Activated CD4-positive, alpha-beta T cell treated with anti-CD3 and anti-CD28 coated beads, Interleukin-10, Interleukin-2, amounts not matched to agents 100 ng/mL and 50 ng/mL, durations not matched to agents 16 hours and 8 hours (primary cell): ENCODE results near the gene CEP250.
A peak's percentile ranks its signal among the peaks of the same experiment; 100 is the strongest.
"Not testable (repeated sequence)": the region's sequence is repeated elsewhere in the genome, so short reads cannot be mapped to it uniquely, and the experiment has no call there.

Experiments used
- DNase-seq: peaks from one replicate; pipeline ENCODE4 v3.0.0-alpha.2; 2020

Gene CEP250

DNA sequence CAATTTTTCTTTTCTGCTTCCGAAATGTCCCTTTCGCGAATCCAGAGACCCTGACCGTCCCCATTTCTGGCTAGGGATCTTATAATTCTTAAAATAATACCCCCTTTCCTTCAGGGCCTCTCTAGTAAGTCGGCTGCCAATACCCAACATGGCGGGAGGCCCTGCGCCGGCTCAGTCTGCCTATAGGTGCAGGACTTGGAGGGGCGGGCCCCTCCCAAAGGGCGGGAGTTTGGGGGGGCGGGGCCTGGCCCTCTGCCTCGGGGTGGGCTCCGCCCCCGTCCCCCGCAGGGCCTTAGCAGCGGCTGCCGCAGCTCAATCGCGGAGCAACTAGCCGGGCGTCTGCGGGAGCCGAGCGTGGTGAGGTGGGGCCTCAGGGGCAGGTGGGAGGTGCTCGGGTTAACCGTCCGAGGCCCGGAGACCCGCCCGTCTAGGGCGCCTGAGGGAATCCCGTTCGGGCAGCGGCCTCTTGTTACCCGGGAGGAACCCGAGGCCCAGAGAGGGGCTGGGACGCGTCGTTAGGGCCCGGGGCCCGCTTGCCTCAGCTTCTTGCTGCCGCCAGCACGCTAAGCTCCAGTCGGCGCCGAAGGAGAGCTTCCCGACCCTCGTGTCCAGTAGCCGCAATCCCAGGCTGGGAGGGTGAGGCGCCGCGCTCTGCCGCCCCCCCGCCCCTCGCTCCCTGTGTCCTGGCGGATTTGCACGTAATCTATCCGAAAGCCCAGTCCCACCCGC lies at the start of gene CEP250:
TSS of gene CEP250 (plus strand) at position 718 of the 729 bp plus-strand sequence. CDS start 6,770 bp downstream, outside the sequence.
- peak; percentile 98 for DNase-seq

DNA sequence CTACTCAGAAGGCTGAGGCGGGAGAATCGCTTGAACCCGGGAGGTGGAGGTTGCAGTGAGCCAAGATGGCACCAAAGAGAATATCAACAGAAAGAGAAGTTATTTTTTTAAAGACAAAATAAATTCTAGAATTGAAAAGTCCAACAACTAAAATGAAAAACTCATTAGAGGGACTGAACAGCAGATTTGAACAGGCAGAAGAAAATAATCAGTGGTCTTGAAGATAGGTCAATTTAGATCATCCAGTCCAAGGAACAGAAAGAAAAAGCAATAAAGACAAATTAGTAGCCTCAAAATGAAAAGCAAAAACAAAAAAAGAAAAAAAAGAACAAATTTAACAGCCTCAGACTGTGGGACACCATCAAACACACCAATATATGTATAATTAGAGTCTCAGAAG lies 49.6 kb upstream of the CEP250 start:
- DNase-seq, result no peak

DNA sequence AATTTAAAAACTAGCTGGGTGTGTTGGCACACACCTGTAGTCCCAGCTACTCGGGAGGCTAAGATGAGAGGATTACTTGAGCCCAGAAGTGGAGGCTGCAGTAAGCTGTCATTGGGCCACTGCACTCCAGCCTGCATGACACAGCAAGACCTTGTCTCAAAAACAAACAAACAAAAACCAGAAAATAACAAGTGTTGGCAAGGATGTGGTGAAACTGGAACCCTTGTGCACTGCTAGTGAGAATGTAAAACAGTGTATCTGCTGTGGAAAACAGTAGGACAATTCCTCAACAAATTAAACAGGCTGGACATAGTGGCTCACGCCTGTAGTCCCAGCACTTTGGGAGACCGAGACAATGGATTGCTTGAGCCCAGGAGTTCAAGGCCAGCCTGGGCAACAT lies 47.1 kb upstream of the CEP250 start:
- DNase-seq, result no peak

DNA sequence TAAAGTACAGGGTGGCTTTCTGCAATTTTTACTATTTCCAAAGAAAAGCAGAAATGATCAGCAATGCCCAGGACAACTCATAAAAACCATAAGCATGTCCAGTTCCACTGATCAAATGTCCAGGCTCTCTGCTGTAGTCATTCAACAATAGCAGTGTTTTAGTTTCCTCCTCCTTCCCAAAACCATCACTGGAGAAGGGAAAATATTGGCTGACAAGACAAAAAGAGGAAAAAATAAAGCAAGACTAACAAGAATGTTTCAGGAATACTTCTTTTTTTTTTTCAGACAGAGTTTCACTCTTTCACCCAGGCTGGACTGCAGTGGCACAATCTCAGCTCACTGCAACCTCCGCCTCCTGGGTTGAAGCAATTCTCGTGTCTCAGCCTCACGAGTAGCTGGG lies 45.9 kb upstream of the CEP250 start:
- no peak for DNase-seq

DNA sequence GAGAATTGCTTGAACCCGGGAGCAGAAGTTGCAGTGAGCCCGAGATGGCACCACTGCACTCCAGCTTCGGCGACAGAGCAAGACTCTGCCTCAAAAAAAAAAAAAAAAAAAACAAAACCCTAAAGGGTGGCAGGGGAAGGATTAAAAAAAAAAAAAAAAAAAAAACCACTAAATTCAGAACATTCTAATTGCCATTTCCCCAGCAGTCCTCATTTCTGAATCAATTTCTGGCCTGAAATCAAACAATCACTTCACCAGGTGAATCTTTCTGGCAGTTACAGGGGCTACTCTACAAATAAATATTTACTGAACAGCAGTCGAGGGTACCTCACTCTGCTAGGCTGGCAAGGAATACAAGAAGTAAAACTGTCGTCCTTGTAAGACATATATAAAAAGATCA lies 44.8 kb upstream of the CEP250 start:
- DNase-seq, result no peak

DNA sequence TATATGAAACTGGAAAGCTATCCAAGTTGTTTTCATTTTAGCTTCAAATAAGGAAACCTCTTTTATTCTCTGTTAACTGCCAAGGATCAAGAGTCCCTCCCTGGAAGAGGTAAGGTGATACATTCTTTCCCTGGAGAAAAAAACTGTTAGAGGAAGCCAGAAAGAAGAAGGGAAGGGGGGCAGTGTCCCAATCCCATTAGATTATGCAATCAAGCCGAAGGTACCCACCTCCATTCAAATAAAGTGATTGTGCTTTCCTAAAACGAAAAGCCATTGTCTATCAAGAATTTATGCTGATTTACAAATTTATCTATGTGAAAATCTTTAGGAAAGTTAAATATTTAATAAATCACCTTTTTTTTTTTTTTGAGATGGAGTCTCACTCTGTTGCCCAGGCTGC lies 34.1 kb upstream of the CEP250 start:
- no peak for DNase-seq

- no peak for DNase-seq
Measured at GRCh38 chr20:35431621-35432429, 23.6 kb upstream of the CEP250 start.

GRCh38 chr20:35432430-35432735 lies 23.0 kb upstream of the CEP250 start:
- DNase-seq, result no peak

DNA sequence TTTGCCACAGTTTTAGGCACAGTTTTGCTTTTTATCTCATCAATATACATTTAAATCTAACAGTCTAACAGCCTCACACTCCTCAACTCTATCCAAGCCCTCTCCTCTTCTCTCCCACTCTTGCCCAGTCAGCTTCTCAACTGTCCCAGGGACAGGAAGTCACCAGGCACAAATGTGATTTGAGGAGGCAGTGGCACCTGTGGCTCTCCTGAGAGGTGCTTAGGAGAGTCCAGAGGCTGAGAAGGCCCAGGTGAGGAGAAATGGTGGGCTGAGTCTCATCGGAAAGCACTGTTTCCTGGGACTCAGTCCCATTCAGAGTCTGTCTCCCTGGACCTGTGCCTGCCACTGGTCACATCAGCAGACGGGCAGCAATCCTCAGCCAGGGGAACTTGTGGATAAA lies 22.1 kb upstream of the CEP250 start:
- no peak for DNase-seq

DNA sequence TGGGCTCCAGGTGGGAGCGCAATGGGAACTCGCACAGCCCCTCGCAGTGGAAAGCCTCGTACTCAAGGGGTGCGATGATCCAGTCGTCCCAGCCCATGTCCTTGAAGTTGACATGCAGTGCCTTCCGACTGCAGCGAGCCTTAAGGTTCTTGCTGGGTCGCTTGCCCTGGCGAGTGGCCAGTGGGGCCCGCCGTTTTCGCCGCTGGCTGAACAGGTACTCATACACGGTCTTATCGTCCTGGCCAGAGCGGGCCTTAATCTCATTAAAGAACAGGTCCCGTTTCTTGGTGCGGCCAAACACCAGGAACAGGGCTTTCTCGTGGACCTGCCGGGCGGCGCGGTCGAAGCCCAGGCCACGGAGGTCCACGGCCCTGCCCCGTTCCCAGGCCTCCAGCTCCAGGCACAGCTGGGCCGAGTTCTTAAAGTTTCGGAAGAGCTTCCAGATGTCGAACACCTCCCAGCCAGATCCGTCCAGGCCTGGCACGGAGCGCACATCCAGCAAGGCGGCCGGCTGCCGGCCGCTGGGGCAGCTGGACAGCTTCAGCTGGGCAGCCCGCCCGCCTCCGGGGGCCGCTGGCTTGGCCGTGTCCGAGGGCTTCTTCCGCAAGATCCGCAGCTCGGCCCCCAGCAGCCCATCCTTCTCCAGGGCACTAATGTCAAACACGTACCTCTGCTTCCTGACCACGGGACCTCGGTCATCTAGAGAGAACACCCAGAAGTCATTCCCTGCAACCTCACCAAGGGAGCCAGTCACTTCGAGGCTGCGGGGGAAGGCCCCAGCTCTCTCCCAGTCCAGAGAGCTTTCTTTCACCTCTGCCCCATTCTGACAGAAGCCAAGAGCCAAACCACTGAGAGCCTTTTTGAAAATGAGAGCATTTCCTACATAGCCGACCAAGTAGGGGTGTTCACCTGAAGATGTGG lies 21.1 kb upstream of the CEP250 start:
- DNase-seq, result no peak

DNA sequence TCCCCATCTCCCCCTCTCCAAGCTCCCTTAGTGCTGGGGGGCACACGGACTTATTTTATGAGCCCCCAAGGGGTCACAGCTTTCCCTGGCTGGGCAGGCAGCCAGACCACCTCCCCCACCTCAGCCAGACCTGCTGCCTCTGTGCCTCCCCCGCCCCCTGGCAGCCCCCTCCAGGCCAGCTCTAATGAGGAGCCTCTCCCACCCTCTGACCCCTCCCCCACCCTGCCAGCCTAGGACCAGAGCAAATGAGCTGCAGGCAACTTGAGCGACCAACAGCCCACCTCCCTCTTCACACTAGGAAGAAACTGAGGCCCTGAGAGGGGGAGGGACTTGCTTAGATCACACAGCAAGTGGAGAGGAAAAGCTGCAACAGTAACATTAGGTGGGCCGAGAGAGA lies 19.2 kb upstream of the CEP250 start:
- no peak for DNase-seq

- no peak for DNase-seq
Measured at GRCh38 chr20:35437599-35437998, 17.8 kb upstream of the CEP250 start.

GRCh38 chr20:35443003-35443402 lies 12.4 kb upstream of the CEP250 start:
- DNase-seq, result no peak

DNA sequence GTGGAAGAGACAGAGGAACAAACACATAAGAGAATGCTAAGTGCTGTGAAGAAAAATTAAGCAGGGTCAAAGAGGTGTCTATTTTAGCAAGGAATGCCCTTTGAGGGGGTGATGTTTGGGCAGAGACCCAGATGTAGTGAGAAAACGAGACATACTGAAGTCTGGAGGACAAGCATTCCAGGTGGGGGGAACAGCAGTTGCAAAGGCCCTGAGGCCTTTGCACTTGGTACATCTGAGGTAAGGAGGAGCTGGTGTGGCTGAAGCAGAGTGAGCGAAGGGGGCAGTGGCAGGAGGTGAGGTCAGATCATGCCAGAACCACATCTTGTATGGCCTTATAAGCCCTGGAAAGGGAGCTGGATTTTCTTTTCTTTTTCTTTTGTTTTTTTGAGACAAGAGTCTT lies 11.2 kb upstream of the CEP250 start:
- no peak for DNase-seq

DNA sequence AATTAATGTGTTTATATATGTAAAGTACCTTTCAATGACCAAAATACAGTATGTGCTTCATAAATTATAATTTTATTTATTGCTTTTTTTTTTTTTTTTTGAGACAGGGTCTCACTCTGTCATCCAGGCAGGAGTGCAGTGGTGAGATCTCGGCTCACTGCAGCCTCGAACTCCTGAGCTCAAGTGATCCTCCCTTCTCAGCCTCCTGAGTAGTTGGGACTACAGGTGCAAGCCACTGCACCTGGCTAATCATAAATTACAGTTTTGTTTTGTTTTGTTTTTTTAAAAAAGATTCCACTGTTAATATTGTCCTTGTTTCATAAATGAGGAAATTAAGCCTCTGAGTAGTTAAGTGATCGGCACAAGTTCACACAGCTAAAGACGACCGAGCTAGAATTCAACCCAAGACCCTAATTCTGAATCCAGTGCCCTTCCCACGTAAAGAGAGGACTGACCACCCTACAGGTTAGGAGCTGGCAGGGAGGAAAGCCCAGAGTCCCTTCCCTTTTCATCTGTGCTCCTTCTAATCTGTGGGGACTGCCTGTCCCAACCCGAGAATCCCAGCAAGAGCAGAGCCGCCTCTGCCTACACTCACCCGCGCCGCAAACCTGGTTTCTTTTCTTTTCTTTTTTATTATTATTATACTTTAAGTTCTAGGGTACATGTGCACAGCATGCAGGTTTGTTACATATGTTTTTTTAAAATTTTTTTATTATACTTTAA lies 8.9 kb upstream of the CEP250 start:
- DNase-seq, result no peak

GRCh38 chr20:35447082-35447789 lies 8.2 kb upstream of the CEP250 start:
- peak; percentile 93 for DNase-seq

DNA sequence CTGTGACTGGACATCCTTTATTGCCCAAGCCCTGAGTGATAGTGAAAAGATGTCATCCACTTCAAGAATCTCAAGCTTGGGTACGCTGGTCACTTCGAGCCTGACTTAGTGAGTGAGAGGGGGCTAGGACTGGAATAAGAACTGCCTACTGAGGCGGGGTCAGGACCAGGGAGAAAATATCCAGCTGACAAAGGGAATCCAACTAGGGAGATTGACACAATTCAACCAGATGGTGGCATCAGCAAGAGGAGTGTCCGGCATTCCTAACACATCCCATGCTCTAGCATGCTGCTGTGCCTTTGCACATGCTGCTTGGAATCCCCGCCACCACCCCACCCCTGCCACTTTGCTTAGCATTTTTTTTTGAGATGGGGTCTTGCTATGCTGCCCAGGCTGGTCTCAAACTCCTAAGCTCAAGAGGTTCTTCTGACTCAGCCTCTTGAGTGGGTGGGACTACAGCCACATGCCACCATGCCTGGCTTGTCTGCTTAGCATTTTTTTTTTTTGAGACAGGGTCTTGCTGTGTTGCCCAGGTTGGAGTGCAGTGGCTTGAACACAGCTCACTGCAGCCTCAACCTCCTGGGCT lies 6.5 kb upstream of the CEP250 start:
- no peak for DNase-seq

GRCh38 chr20:35449855-35450254 lies 5.5 kb upstream of the CEP250 start:
- DNase-seq, result not testable (repeated sequence)

DNA sequence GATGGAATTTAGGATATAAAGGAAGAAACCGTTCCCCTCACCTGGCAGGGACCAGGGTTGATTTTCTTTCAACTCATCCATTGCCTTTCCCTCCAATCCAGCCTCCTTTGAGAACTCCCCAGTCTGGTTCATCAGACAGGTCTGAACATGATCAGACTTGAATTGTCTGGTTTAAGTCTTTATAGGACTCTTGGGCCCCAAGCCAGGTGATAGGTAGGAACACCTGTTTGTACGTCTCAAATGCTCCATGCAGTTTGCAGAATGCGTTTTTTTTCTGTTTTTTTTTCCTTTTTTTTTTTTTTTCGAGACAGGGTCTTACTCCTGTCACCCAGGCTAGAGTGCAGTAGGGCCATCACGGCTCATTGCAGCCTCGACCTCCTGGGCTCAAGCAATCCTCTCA lies 4.1 kb upstream of the CEP250 start:
- no peak for DNase-seq

GRCh38 chr20:35453647-35454046 lies 1.8 kb upstream of the CEP250 start:
- DNase-seq, result no peak

GRCh38 chr20:35456700-35457099 lies 1.3 kb downstream of the CEP250 start:
- DNase-seq, result not testable (repeated sequence)

GRCh38 chr20:35457539-35457938 lies 2.1 kb downstream of the CEP250 start:
- DNase-seq, result not testable (repeated sequence)
